Measurements from ENCODE around the gene GPAT3. TPM values are rescaled to one million over a fixed set of nuclear protein-coding genes. Genes with fewer than 3 reads are reported as not detected.
A peak's percentile ranks its signal among the peaks of the same experiment; 100 is the strongest.
"Not testable (repeated sequence)": the region's sequence is repeated elsewhere in the genome, so short reads cannot be mapped to it uniquely, and the experiment has no call there.

GPAT3 gene
- total RNA-seq, 1 donor from 2014 or later: 0.99 TPM

- no peak overlapping the region for H3K4me3 Mint-ChIP-seq
Measured at GRCh38 chr4:83490876-83491450, 44.9 kb upstream of the GPAT3 start.

GRCh38 chr4:83496085-83496917 lies 39.6 kb upstream of the GPAT3 start:
- H3K9ac ChIP-seq; DNase-seq (ENCODE audit: low spot score); H3K4me3 Mint-ChIP-seq; H3K36me3 Mint-ChIP-seq; H3K9me3 ChIP-seq (ENCODE audit: low read depth); H3K4me1 Mint-ChIP-seq; H3K27ac ChIP-seq; H3K79me2 ChIP-seq (ENCODE audit: low read depth); H3K27me3 Mint-ChIP-seq (ENCODE audit: insufficient read depth, low read depth); H3K4me2 ChIP-seq; H3K36me3 ChIP-seq; H4K20me1 ChIP-seq (ENCODE audit: low read depth); H3K27ac Mint-ChIP-seq; H3K4me1 ChIP-seq; H3K4me3 ChIP-seq; H3K9me3 Mint-ChIP-seq; H3K27me3 ChIP-seq; H3F3A ChIP-seq (ENCODE audit: low read depth): not testable (repeated sequence)
- peak overlapping the region; percentile 44 for H2AFZ ChIP-seq (replicated peaks)

More at GRCh38 chr4:83490876-83491450, 44.9 kb upstream of the GPAT3 start:
- Histone ChIP-seq H3K4me3 (no peak overlapping the region), H3F3A (ENCODE audit: low read depth) (peaks cover 9% of the 10 kb centered on the region), H3K27ac (no peak overlapping the region), H3K4me2 (peak overlapping the region; percentile 9), H3K79me2 (ENCODE audit: low read depth) (no peaks in the 10 kb centered on the region), H4K20me1 (ENCODE audit: low read depth) (no peaks in the 10 kb centered on the region), H3K36me3 (no peaks in the 10 kb centered on the region), H3K9ac (no peak overlapping the region), H3K4me1 (peaks cover 6% of the 10 kb centered on the region), H3K27me3 (no peaks in the 10 kb centered on the region), H3K9me3 (ENCODE audit: low read depth) (no peaks in the 10 kb centered on the region), H2AFZ (replicated peaks) (no peak overlapping the region)
- H3K4me1 Mint-ChIP-seq: peaks cover 3% of the 10 kb centered on the region
- H3K36me3 Mint-ChIP-seq: no peaks in the 10 kb centered on the region
- peak; percentile 42 for DNase-seq (ENCODE audit: low spot score)
- H3K27me3 Mint-ChIP-seq (ENCODE audit: insufficient read depth, low read depth): no peaks in the 10 kb centered on the region
- H3K9me3 Mint-ChIP-seq: no peaks in the 10 kb centered on the region
- TF ChIP-seq EZH2phosphoT487 (IDR thresholded peaks at IDR 0.05) (no peak), CTCF (IDR thresholded peaks at IDR 0.05) (peak; percentile 91)
- no peak overlapping the region for H3K27ac Mint-ChIP-seq

- H2AFZ ChIP-seq (replicated peaks): no peak overlapping the region
- TF ChIP-seq EZH2 (IDR thresholded peaks at IDR 0.05): no peak
- TF ChIP-seq EZH2phosphoT487 (IDR thresholded peaks at IDR 0.05): no peak
- no peak for TF ChIP-seq CTCF (IDR thresholded peaks at IDR 0.05)
- no peak for DNase-seq (ENCODE audit: low spot score)
- no peak overlapping the region for H3K4me3 ChIP-seq
- peaks cover 7% of the 10 kb centered on the region for H3F3A ChIP-seq (ENCODE audit: low read depth)
- H3K4me2 ChIP-seq: no peak overlapping the region
- H3K4me3 Mint-ChIP-seq: no peak overlapping the region
- no peaks in the 10 kb centered on the region for H3K36me3 ChIP-seq
- no peaks in the 10 kb centered on the region for H3K79me2 ChIP-seq (ENCODE audit: low read depth)
- no peaks in the 10 kb centered on the region for H3K9me3 ChIP-seq (ENCODE audit: low read depth)
- no peaks in the 10 kb centered on the region for H4K20me1 ChIP-seq (ENCODE audit: low read depth)
- H3K4me1 ChIP-seq: no peaks in the 10 kb centered on the region
- H3K27me3 ChIP-seq: no peaks in the 10 kb centered on the region
- no peak overlapping the region for H3K27ac ChIP-seq
- H3K9ac ChIP-seq: no peak overlapping the region
- no peaks in the 10 kb centered on the region for H3K36me3 Mint-ChIP-seq
- no peaks in the 10 kb centered on the region for H3K9me3 Mint-ChIP-seq
- no peaks in the 10 kb centered on the region for H3K27me3 Mint-ChIP-seq (ENCODE audit: insufficient read depth, low read depth)
- H3K27ac Mint-ChIP-seq: no peak overlapping the region
- H3K4me1 Mint-ChIP-seq: no peaks in the 10 kb centered on the region
Measured at GRCh38 chr4:83498187-83498586, 37.7 kb upstream of the GPAT3 start.

GRCh38 chr4:83501671-83502070 lies 34.2 kb upstream of the GPAT3 start:
- not testable (repeated sequence) for H3K27ac Mint-ChIP-seq; H3K9ac ChIP-seq; H3K4me1 Mint-ChIP-seq; H2AFZ ChIP-seq (replicated peaks); H3K4me2 ChIP-seq; H3F3A ChIP-seq (ENCODE audit: low read depth); H3K4me1 ChIP-seq; H3K4me3 Mint-ChIP-seq; H3K36me3 ChIP-seq; H3K9me3 Mint-ChIP-seq; H3K27me3 Mint-ChIP-seq (ENCODE audit: insufficient read depth, low read depth); H4K20me1 ChIP-seq (ENCODE audit: low read depth); H3K27me3 ChIP-seq; H3K36me3 Mint-ChIP-seq; H3K9me3 ChIP-seq (ENCODE audit: low read depth); H3K27ac ChIP-seq; H3K4me3 ChIP-seq; H3K79me2 ChIP-seq (ENCODE audit: low read depth); DNase-seq (ENCODE audit: low spot score)
